B cell (primary cell): ENCODE data around the gene ITGB7. TPM values are rescaled to one million over a fixed set of nuclear protein-coding genes. Genes with fewer than 3 reads are reported as not detected.

Source experiments
- ATAC-seq: fragments of 200-7000 bp; cut with Tn5 transposase; one replicate; pipeline ENCODE4 v1.10.0; 2021; ENCODE audit warnings: low read depth, mild to moderate bottlenecking, moderate number of reproducible peaks, moderate library complexity
- CTCF ChIA-PET: fragments of 350-600 bp; sonication (Branson Sonifier 250); formaldehyde crosslinking; loops from one replicate; lab custom pipeline; 2021; ENCODE audit warnings: antibody characterized with exemption, inconsistent platforms; lab: Charles Lee
- POLR2A ChIA-PET: fragments of 350-600 bp; sonication (Branson Sonifier 250); formaldehyde crosslinking; loops from one replicate; lab custom pipeline; 2021; ENCODE audit warnings: antibody characterized with exemption; lab: Charles Lee
- DNase-seq: peaks from one replicate; pipeline ENCODE4 v3.0.0; 2013
- H2AFZ ChIP-seq: 2 replicates; pipeline ENCODE4 v1.6.1; 2012; ENCODE audit warnings: mild to moderate bottlenecking, low read depth, low read length; ENCODE audit not compliant: insufficient read depth, poor library complexity, severe bottlenecking
- H3K27ac ChIP-seq, 2 donors: 1 replicate in 1 of 2; 2 replicates in 1 of 2; pipeline ENCODE4 v1.5.1; 2012 to 2013; ENCODE audit warnings: low read length in 2 of 2, mild to moderate bottlenecking in 2 of 2, moderate library complexity in 1 of 2
- H3K27me3 ChIP-seq, 4 experiments: fragments of 200-600 bp in 1 of 4; sonication (generic) in 1 of 4; replicated peaks in 1 of 4; 1 replicate in 2 of 4; 2 replicates in 2 of 4; pipeline versions ENCODE4 v1.6.1 to v1.7.0; 2013 to 2016; ENCODE audit warnings: low read length in 3 of 4, mild to moderate bottlenecking in 2 of 4, mixed read lengths in 1 of 4, moderate library complexity in 1 of 4; ENCODE audit not compliant: insufficient read depth in 4 of 4, control insufficient read depth in 3 of 4; ENCODE audit errors: control extremely low read depth in 1 of 4
- H3K36me3 ChIP-seq, 2 experiments: replicated peaks in 1 of 2; 1 replicate in 1 of 2; 2 replicates in 1 of 2; pipeline versions ENCODE4 v1.6.1 to v1.7.1; 2013; ENCODE audit warnings: low read length in 1 of 2; ENCODE audit not compliant: insufficient read depth in 2 of 2, control insufficient read depth in 1 of 2; ENCODE audit errors: control extremely low read depth in 1 of 2, extremely low read depth in 1 of 2
- H3K4me1 ChIP-seq, 2 donors: fragments of 200-600 bp in 1 of 2; sonication (generic) in 1 of 2; 1 replicate in 1 of 2; 2 replicates in 1 of 2; pipeline versions ENCODE4 v1.5.1 to v1.6.1; 2013 to 2017; ENCODE audit warnings: low read length in 2 of 2; ENCODE audit not compliant: control insufficient read depth in 2 of 2, insufficient read depth in 2 of 2
- H3K4me2 ChIP-seq: replicated peaks from 2 replicates; pipeline ENCODE3; 2012; ENCODE audit warnings: mild to moderate bottlenecking, low read depth, low read length; ENCODE audit not compliant: poor library complexity, severe bottlenecking
- H3K4me3 ChIP-seq, 5 experiments: fragments of 200-600 bp in 1 of 5; sonication (generic) in 1 of 5; 1 replicate in 3 of 5; 2 replicates in 2 of 5; pipeline versions ENCODE4 v1.5.1 to v1.7.0; 2011 to 2016; ENCODE audit warnings: low read length in 4 of 5, mild to moderate bottlenecking in 4 of 5, low read depth in 2 of 5, control low read depth in 1 of 5, moderate library complexity in 1 of 5; ENCODE audit not compliant: insufficient read depth in 1 of 5; ENCODE audit errors: control extremely low read depth in 1 of 5, extremely low read depth in 1 of 5
- H3K79me2 ChIP-seq: fragments of 200-600 bp; sonication (generic); one replicate; pipeline ENCODE4 v1.6.0; 2016; ENCODE audit warnings: low read length; ENCODE audit not compliant: control insufficient read depth, insufficient read depth
- H3K9ac ChIP-seq: fragments of 200-600 bp; sonication (generic); 2 replicates; pipeline ENCODE4 v1.6.1; 2017; ENCODE audit warnings: mild to moderate bottlenecking, low read length, moderate library complexity
- H3K9me3 ChIP-seq, 3 donors: one replicate each; pipeline versions ENCODE4 v1.6.1 to v1.7.1; 2013; ENCODE audit warnings: low read length in 2 of 3; ENCODE audit not compliant: control insufficient read depth in 2 of 3, insufficient read depth in 1 of 3; ENCODE audit errors: control extremely low read depth in 1 of 3
- H4K20me1 ChIP-seq: 2 replicates; pipeline ENCODE4 v1.6.0; 2012; ENCODE audit warnings: mild to moderate bottlenecking, low read length; ENCODE audit not compliant: insufficient read depth, control insufficient read depth, poor library complexity, severe bottlenecking
- H3K27ac Mint-ChIP-seq: one replicate; pipeline ENCODE4 v1.8.0; 2021; ENCODE audit warnings: mixed read lengths
- H3K27me3 Mint-ChIP-seq: one replicate; pipeline ENCODE4 v1.8.0; 2021; ENCODE audit warnings: mixed read lengths
- H3K4me1 Mint-ChIP-seq: one replicate; pipeline ENCODE4 v1.8.0; 2021; ENCODE audit warnings: mixed read lengths
- H3K4me3 Mint-ChIP-seq: one replicate; pipeline ENCODE4 v1.8.0; 2021; ENCODE audit warnings: mixed read lengths
- H3K9me3 Mint-ChIP-seq: one replicate; pipeline ENCODE4 v1.8.0; 2022; ENCODE audit warnings: mixed read lengths; ENCODE audit not compliant: insufficient read depth
- CTCF ChIP-seq: fragments of 200-600 bp; IDR thresholded peaks from one replicate; pipeline ENCODE4 v1.8.0; 2022; ENCODE audit warnings: antibody characterized with exemption, mild to moderate bottlenecking
- EZH2 ChIP-seq: IDR thresholded peaks from 2 replicates; pipeline ENCODE4 v1.6.1; 2012; ENCODE audit warnings: borderline replicate concordance, low read depth, mild to moderate bottlenecking, moderate library complexity, low read length; ENCODE audit not compliant: insufficient read depth, poor library complexity, severe bottlenecking
- WGBS: methylation state at CpG from one replicate; pipeline ENCODE4 v1.1.5; 2013; ENCODE audit warnings: missing lambda C conversion rate; ENCODE audit not compliant: insufficient coverage; 5-methylcytosine and 5-hydroxymethylcytosine counted together
- intact Hi-C: fragments of 100-400 bp; cut with micrococcal nuclease; formaldehyde crosslinking; loops from one replicate; pipeline ENCODE4 v1.10.0; 2022
- polyA plus RNA-seq: library from polyadenylated mRNA; depleted of rRNA; stranded (reverse); fragments of >200 nt; gene quantifications from 2 replicates; pipeline ENCODE4 v1.2.3, GENCODE V29; 2012
- total RNA-seq, 2 donors: library from RNA; stranded (reverse); fragments of 120-200 nt in 1 of 2; gene quantifications; 1 replicate in 1 of 2; 2 replicates in 1 of 2; pipeline versions ENCODE4 v1.2.3 to v1.2.4, GENCODE V29; 2013 to 2022

ITGB7 gene
- total and polyA plus RNA-seq, 2 donors (not counting 1 experiment from before 2014, with no cell fraction given), result 199 to 265 TPM

- Histone ChIP-seq H3K4me1 (peaks cover 0 to 1% of the 10 kb centered on the region in 2 donors), H3K4me2 (no peak overlapping the region), H3K79me2 (peaks cover 3% of the 10 kb centered on the region), H3K27me3 (no peaks in the 10 kb centered on the region), H4K20me1 (peaks cover 47% of the 10 kb centered on the region), H3K27ac (no peak overlapping the region), H3K9ac (no peak overlapping the region), H3K4me3 (no peak overlapping the region), H2AFZ (no peak overlapping the region), H3K36me3 (peaks cover 0 to 81% of the 10 kb centered on the region in 2 experiments), H3K9me3 (no peaks in the 10 kb centered on the region)
- Mint-ChIP-seq H3K4me3 (no peak overlapping the region), H3K27me3 (no peaks in the 10 kb centered on the region), H3K27ac (peak overlapping the region; percentile 10), H3K9me3 (no peaks in the 10 kb centered on the region), H3K4me1 (peaks cover 12% of the 10 kb centered on the region)
- 95% methylated on average over 14 of the region's 14 CpGs for WGBS
- CTCF ChIA-PET, result interaction anchor here (1.3 to 7.7 kb wide), 3 partner anchors 10 to 32 kb away, joined by 4 to 84 read pairs (median 17); partner anchors contain the start of genes CSAD and ZNF740
- POLR2A ChIA-PET, result interaction anchor here (1.1 kb wide), 1 partner anchor 9 kb away, joined by 3 read pairs; no protein-coding TSS in a partner anchor
- intact Hi-C loops, result no loop called here
- peak; percentile 12 for DNase-seq
- TF ChIP-seq CTCF (no peak), EZH2 (no peak)
- ATAC-seq, result no peak
These were observed 15.0 kb downstream of the ITGB7 start for GRCh38 chr12:53191885-53192530.
